Mucosa of descending colon (tissue), 3 donors: Measurements from ENCODE around the gene BMP6. TPM values are rescaled to one million over a fixed set of nuclear protein-coding genes. Genes with fewer than 3 reads are reported as not detected.
"Not testable (repeated sequence)": the region's sequence is repeated elsewhere in the genome, so short reads cannot be mapped to it uniquely, and the experiment has no call there.

ENCODE experiments used
- ATAC-seq: fragments of 200-7000 bp; cut with Tn5 transposase; one replicate; pipeline ENCODE4 v1.9.1; 2020; ENCODE audit warnings: mild to moderate bottlenecking, moderate library complexity
- DNase-seq, 3 donors: peaks; one replicate each; pipeline ENCODE4 v3.0.0-alpha.2; 2020
- H3K36me3 ChIP-seq: fragments of 200-600 bp; one replicate; pipeline ENCODE4 v1.8.0; 2021; ENCODE audit warnings: low read depth, mild to moderate bottlenecking
- H3K4me1 ChIP-seq: fragments of 200-600 bp; one replicate; pipeline ENCODE4 v1.8.0; 2021; ENCODE audit warnings: low read depth, mild to moderate bottlenecking
- H3K4me3 ChIP-seq: fragments of 200-600 bp; one replicate; pipeline ENCODE4 v1.8.0; 2021; ENCODE audit warnings: mild to moderate bottlenecking
- H3K9me3 ChIP-seq: fragments of 200-600 bp; one replicate; pipeline ENCODE4 v1.8.0; 2021; ENCODE audit warnings: mild to moderate bottlenecking
- CTCF ChIP-seq: fragments of 200-600 bp; IDR thresholded peaks from one replicate; pipeline ENCODE4 v1.8.0; 2022; ENCODE audit warnings: antibody characterized with exemption, mild to moderate bottlenecking
- intact Hi-C, 2 donors: fragments of 100-400 bp; cut with DNase I in 1 of 2; cut with micrococcal nuclease in 1 of 2; formaldehyde crosslinking; loops; one replicate each; pipeline versions ENCODE4 v1.11.0 to v1.11.1; 2022; cut with DNase I, micrococcal nuclease
- total RNA-seq, 3 donors: library from RNA; stranded (reverse); fragmentation: NEBNext Ultra II Directional in 2 of 3; extraction: Animal tissue kit (Norgen Biotek cat#: 25700) in 2 of 3; gene quantifications; one replicate each; pipeline versions ENCODE4 v1.2.1 to v1.2.4, GENCODE V29; 2021 to 2023
- donor health status: DM: no; HTN: no; CAD: no; lungs with moderate emphysema.
- donor health status: DM: no; HTN: no; CAD: no.
- donor health status: DM: no; HTN: yes; CAD: no.

Gene BMP6
- total RNA-seq, 3 donors from 2014 or later, result 0.55 to 1.9 (median 0.98) TPM

- intact Hi-C loops, result no loop called here
- TF ChIP-seq CTCF, result no peak
- H3K4me1 ChIP-seq, result no peaks in the 10 kb centered on the region
- DNase-seq, result no peak
- H3K9me3 ChIP-seq, result no peaks in the 10 kb centered on the region
- ATAC-seq, result no peak
- H3K36me3 ChIP-seq, result peaks cover 11% of the 10 kb centered on the region
- H3K4me3 ChIP-seq, result no peak overlapping the region
These were observed 162.9 kb downstream of the BMP6 start for GRCh38 chr6:7888587-7889357.

- ATAC-seq, result no peak
- Histone ChIP-seq H3K4me3 (no peak overlapping the region), H3K4me1 (peaks cover 9% of the 10 kb centered on the region), H3K36me3 (peaks cover 9% of the 10 kb centered on the region), H3K9me3 (no peaks in the 10 kb centered on the region)
- intact Hi-C loops, result no loop called here
- no peak for TF ChIP-seq CTCF
- DNase-seq, result no peak
These were observed 165.4 kb downstream of the BMP6 start for GRCh38 chr6:7891078-7891872.

- ATAC-seq, H3K36me3 ChIP-seq, intact Hi-C loops, DNase-seq, H3K4me1 ChIP-seq, H3K9me3 ChIP-seq, H3K4me3 ChIP-seq: not testable (repeated sequence)
These were observed 166.5 kb downstream of the BMP6 start for GRCh38 chr6:7892367-7892766.

GRCh38 chr6:7893342-7893741 is 167.4 kb downstream of the BMP6 start:
- DNase-seq (no peak), ATAC-seq (no peak)
- Histone ChIP-seq H3K4me1 (peaks cover 9% of the 10 kb centered on the region), H3K4me3 (no peak overlapping the region), H3K36me3 (peaks cover 9% of the 10 kb centered on the region), H3K9me3 (no peaks in the 10 kb centered on the region)
- intact Hi-C loops, result no loop called here
- no peak for TF ChIP-seq CTCF

- peak; percentile 42 for ATAC-seq
- intact Hi-C loops, result no loop called here
- Histone ChIP-seq H3K4me1 (peaks cover 18% of the 10 kb centered on the region), H3K9me3 (no peaks in the 10 kb centered on the region), H3K4me3 (no peak overlapping the region), H3K36me3 (peaks cover 9% of the 10 kb centered on the region)
- TF ChIP-seq CTCF, result no peak
- no peak for DNase-seq
These were observed 168.6 kb downstream of the BMP6 start for GRCh38 chr6:7894262-7895124.
